H1 (cell line): ENCODE measurements around the gene EN1. TPM values are rescaled to one million over a fixed set of nuclear protein-coding genes. Genes with fewer than 3 reads are reported as not detected.

Experiments used
- CTCF ChIA-PET: fragments of 300-600 bp; sonication (Branson Sonifier 250); formaldehyde crosslinking; loops from one replicate; lab custom pipeline; 2021; ENCODE audit not compliant: partially characterized antibody; lab: Charles Lee
- POLR2A ChIA-PET: fragments of 300-600 bp; sonication (Branson Sonifier 250); formaldehyde crosslinking; loops from one replicate; lab custom pipeline; 2021; ENCODE audit warnings: inconsistent platforms; ENCODE audit not compliant: partially characterized antibody; lab: Charles Lee
- DNase-seq, 2 experiments: peaks; one replicate each; pipeline versions ENCODE4 v3.0.0 to v3.0.0-alpha.2; 2010 to 2022; ENCODE audit warnings: low spot score in 2 of 2, low read depth in 1 of 2, mixed read lengths in 1 of 2
- FAIRE-seq: peaks from 2 replicates; lab custom pipeline; 2011; peaks lifted over from hg19 to GRCh38; lab: Jason Lieb, UNC
- H2AFZ ChIP-seq: 2 replicates; pipeline ENCODE4 v1.8.1; 2012; ENCODE audit warnings: low read length, inconsistent platforms
- H2AK5ac ChIP-seq: 2 replicates; pipeline ENCODE4 v1.6.1; 2013; ENCODE audit warnings: low read depth, low read length
- H2BK120ac ChIP-seq: replicated peaks from 2 replicates; pipeline ENCODE3; 2013; ENCODE audit warnings: low read depth, low read length, inconsistent platforms
- H2BK12ac ChIP-seq: 2 replicates; pipeline ENCODE4 v1.6.1; 2013; ENCODE audit warnings: low read depth, low read length
- H2BK15ac ChIP-seq: 2 replicates; pipeline ENCODE4 v1.6.1; 2013; ENCODE audit warnings: low read length
- H2BK20ac ChIP-seq: 2 replicates; pipeline ENCODE4 v1.6.1; 2013; ENCODE audit warnings: low read length
- H2BK5ac ChIP-seq: 2 replicates; pipeline ENCODE4 v1.6.1; 2013; ENCODE audit warnings: low read depth, low read length
- H3K14ac ChIP-seq: 2 replicates; pipeline ENCODE4 v1.6.1; 2013; ENCODE audit warnings: inconsistent platforms; ENCODE audit not compliant: insufficient read length
- H3K18ac ChIP-seq: 2 replicates; pipeline ENCODE4 v1.6.1; 2013; ENCODE audit warnings: low read length; ENCODE audit errors: extremely low read depth
- H3K23ac ChIP-seq: 2 replicates; pipeline ENCODE4 v1.6.1; 2013; ENCODE audit warnings: inconsistent platforms; ENCODE audit not compliant: insufficient read length
- H3K23me2 ChIP-seq: 2 replicates; pipeline ENCODE4 v1.6.1; 2013; ENCODE audit warnings: low read depth, low read length
- H3K27ac ChIP-seq: 2 replicates; pipeline ENCODE4 v1.6.1; 2011; ENCODE audit warnings: low read depth, low read length, inconsistent platforms
- H3K27me3 ChIP-seq, 4 experiments: replicated peaks in 1 of 4; 1 replicate in 1 of 4; 2 replicates in 3 of 4; pipeline versions ENCODE4 v1.6.1 to v1.8.1; 2011 to 2013; ENCODE audit warnings: low read length in 3 of 4, mild to moderate bottlenecking in 3 of 4, inconsistent platforms in 2 of 4, mixed read lengths in 2 of 4, moderate library complexity in 1 of 4; ENCODE audit not compliant: control insufficient read depth in 3 of 4, insufficient read depth in 3 of 4; ENCODE audit errors: extremely low read depth in 1 of 4
- H3K36me3 ChIP-seq, 4 experiments: 2 replicates each; pipeline versions ENCODE4 v1.6.1 to v1.8.1; 2011 to 2013; ENCODE audit warnings: mild to moderate bottlenecking in 4 of 4, low read length in 3 of 4, moderate library complexity in 2 of 4, control low read depth in 1 of 4, inconsistent platforms in 1 of 4; ENCODE audit not compliant: insufficient read depth in 4 of 4, control insufficient read depth in 2 of 4
- H3K4ac ChIP-seq: replicated peaks from 2 replicates; pipeline ENCODE3; 2013; ENCODE audit warnings: low read length, low read depth, mixed read lengths, inconsistent platforms; ENCODE audit not compliant: insufficient read length
- H3K4me1 ChIP-seq, 4 experiments: replicated peaks in 1 of 4; 1 replicate in 1 of 4; 2 replicates in 3 of 4; pipeline versions ENCODE4 v1.6.1 to v1.8.1; 2011 to 2013; ENCODE audit warnings: low read length in 3 of 4, inconsistent platforms in 2 of 4, mixed read lengths in 1 of 4; ENCODE audit not compliant: insufficient read depth in 4 of 4, control insufficient read depth in 3 of 4
- H3K4me2 ChIP-seq, 2 experiments: 2 replicates each; pipeline versions ENCODE4 v1.6.1 to v1.8.1; 2011 to 2013; ENCODE audit warnings: low read depth in 2 of 2, low read length in 2 of 2, control low read depth in 1 of 2, inconsistent platforms in 1 of 2, mild to moderate bottlenecking in 1 of 2; ENCODE audit not compliant: insufficient read depth in 1 of 2
- H3K4me3 ChIP-seq, 4 experiments: fragments of 200-600, 300-600 bp in 1 of 4; sonication (generic), shearing (Covaris generic), sonication (Bioruptor Twin) in 1 of 4; 2 replicates each; pipeline versions ENCODE4 v1.5.1 to v1.8.1; 2011 to 2016; ENCODE audit warnings: low read length in 4 of 4, low read depth in 3 of 4, control low read depth in 2 of 4, inconsistent platforms in 2 of 4, mild to moderate bottlenecking in 2 of 4, mixed read lengths in 1 of 4, moderate library complexity in 1 of 4; ENCODE audit not compliant: insufficient read depth in 2 of 4; ENCODE audit errors: extremely low read depth in 1 of 4
- H3K56ac ChIP-seq: replicated peaks from 2 replicates; pipeline ENCODE3; 2013; ENCODE audit warnings: low read depth, mild to moderate bottlenecking, mixed read lengths, low read length, inconsistent platforms; ENCODE audit not compliant: insufficient read length
- H3K79me1 ChIP-seq: 2 replicates; pipeline ENCODE4 v1.6.1; 2013; ENCODE audit warnings: low read depth, low read length, control low read depth
- H3K79me2 ChIP-seq, 2 experiments: 2 replicates each; pipeline versions ENCODE4 v1.6.1 to v1.8.1; 2012 to 2013; ENCODE audit warnings: low read length in 2 of 2, mild to moderate bottlenecking in 2 of 2, inconsistent platforms in 1 of 2; ENCODE audit not compliant: insufficient read depth in 2 of 2, control insufficient read depth in 1 of 2
- H3K9ac ChIP-seq, 4 experiments: replicated peaks in 1 of 4; 1 replicate in 1 of 4; 2 replicates in 3 of 4; pipeline versions ENCODE4 v1.6.1 to v1.8.1; 2011 to 2013; ENCODE audit warnings: low read depth in 3 of 4, low read length in 3 of 4, control low read depth in 2 of 4, mild to moderate bottlenecking in 2 of 4, moderate library complexity in 2 of 4, inconsistent platforms in 1 of 4; ENCODE audit errors: extremely low read depth in 1 of 4
- H3K9me3 ChIP-seq, 2 experiments: 2 replicates each; pipeline versions ENCODE4 v1.6.1 to v1.8.1; 2012 to 2013; ENCODE audit warnings: mild to moderate bottlenecking in 2 of 2, moderate library complexity in 2 of 2, control low read depth in 1 of 2, inconsistent platforms in 1 of 2, low read depth in 1 of 2, low read length in 1 of 2, mixed read lengths in 1 of 2; ENCODE audit not compliant: insufficient read depth in 2 of 2
- H4K20me1 ChIP-seq, 2 experiments: replicated peaks in 1 of 2; 2 replicates each; pipeline versions ENCODE3 to v1.8.1; 2011 to 2013; ENCODE audit warnings: inconsistent platforms in 2 of 2, low read length in 2 of 2, mild to moderate bottlenecking in 1 of 2; ENCODE audit not compliant: insufficient read depth in 2 of 2, control insufficient read depth in 1 of 2
- H4K5ac ChIP-seq: 2 replicates; pipeline ENCODE4 v1.6.1; 2013; ENCODE audit warnings: low read length, low read depth, mixed read lengths, inconsistent platforms; ENCODE audit not compliant: insufficient read length
- H4K8ac ChIP-seq: 2 replicates; pipeline ENCODE4 v1.8.0; 2013; ENCODE audit warnings: mild to moderate bottlenecking, moderate library complexity, low read length, inconsistent platforms; ENCODE audit not compliant: insufficient read depth; ENCODE audit errors: extremely low read depth
- H4K91ac ChIP-seq: replicated peaks from 2 replicates; pipeline ENCODE3; 2013; ENCODE audit warnings: low read length, mixed read lengths, inconsistent platforms; ENCODE audit not compliant: insufficient read length
- MAX ChIP-seq: IDR thresholded peaks from 2 replicates; pipeline ENCODE4 v1.6.1; 2012; ENCODE audit warnings: inconsistent platforms
- TAF1 ChIP-seq: IDR thresholded peaks from 2 replicates; pipeline ENCODE4 v1.6.1; 2011; ENCODE audit warnings: mild to moderate bottlenecking, low read depth, low read length
- WGBS, 2 experiments: shearing (Covaris generic) in 1 of 2; methylation state at CpG; one replicate each; pipeline versions ENCODE4 v1.1.6 to v1.1.7; 2013 to 2015; ENCODE audit warnings: low lambda C conversion rate in 2 of 2, mixed read lengths in 2 of 2, inconsistent platforms in 1 of 2, low coverage in 1 of 2, missing lambda C conversion rate in 1 of 2; ENCODE audit not compliant: insufficient replicate concordance in 2 of 2, insufficient coverage in 1 of 2, insufficient read length in 1 of 2; ENCODE audit errors: extremely low coverage in 1 of 2, missing lambda C conversion rate in 1 of 2; 5-methylcytosine and 5-hydroxymethylcytosine counted together
- polyA plus RNA-seq, 7 experiments: library from polyadenylated mRNA; depleted of rRNA in 3 of 7; stranded (reverse) in 5 of 7; unstranded in 2 of 7; fragments of >200 nt in 5 of 7; fragments of 200-250 nt in 2 of 7; gene quantifications; 1 replicate in 5 of 7; 2 replicates in 1 of 7; 4 replicates in 1 of 7; pipeline versions ENCODE4 v1.2.1 to v1.2.3, GENCODE V29; 2011 to 2013; ENCODE audit warnings: missing spikeins in 2 of 7, mixed read lengths in 2 of 7
- total RNA-seq: library from RNA; stranded (reverse); fragmentation: NEBNext Ultra II Directional; extraction: Animal tissue kit (Norgen Biotek cat#: 25700); gene quantifications from 2 replicates; pipeline ENCODE4 v1.2.1, GENCODE V29; 2021

Gene EN1
- total and polyA plus RNA-seq, 2 of the 8 experiments (the other 6 are each of a cell fraction or from before 2014, with no cell fraction given) = not detected

- H2BK12ac ChIP-seq = peak overlapping the region; percentile 89
- H3K27ac ChIP-seq = no peak overlapping the region
- H2BK5ac ChIP-seq = peak overlapping the region; percentile 77; the same call in 1 of the 2 replicates
- H3K23ac ChIP-seq = no peak overlapping the region
- H3K79me1 ChIP-seq = no peaks in the 10 kb centered on the region
- H3K4me2 ChIP-seq = peak overlapping the region; percentile 66 to 87
- H3K23me2 ChIP-seq = 0 out of 2 replicates have a peak, but pooled peaks cover 2% of the 10 kb centered on the region
- H2BK20ac ChIP-seq = peak overlapping the region; percentile 88; the same call in 1 of the 2 replicates
- no peaks in the 10 kb centered on the region for H4K20me1 ChIP-seq
- no peak overlapping the region for H3K4ac ChIP-seq
- ChIA-PET POLR2A (interaction anchor here (0.5 to 1.4 kb wide), 7 partner anchors 8 to 1394 kb away, joined by 3 to 4 read pairs (median 3); partner anchors contain the start of gene EN1), CTCF (interaction anchor here (0.7 to 2.4 kb wide), 8 partner anchors 8 to 55 kb away, joined by 3 to 7 read pairs (median 3); no protein-coding TSS in a partner anchor)
- peak overlapping the region; percentile 75 for H4K91ac ChIP-seq
- H3K36me3 ChIP-seq = no peaks in the 10 kb centered on the region
- H3K56ac ChIP-seq = no peak overlapping the region
- no peak for FAIRE-seq
- DNase-seq = peak in 1 of 2 experiments; percentile 60
- no peak overlapping the region for H3K9ac ChIP-seq
- 23% methylated on average over 23 of the region's 23 CpGs; no CpG with 5 or more reads in 1 of the 2 experiments for WGBS, 2 experiments
- peak overlapping the region; percentile 7 for H2BK120ac ChIP-seq
- peak overlapping the region; percentile 95; the same call in 1 of the 2 replicates for H3K18ac ChIP-seq
- peaks cover 9 to 26% (median 23%) of the 10 kb centered on the region in 4 experiments for H3K4me1 ChIP-seq
- peaks cover 0 to 6% (median 0%) of the 10 kb centered on the region in 4 experiments; a peak in 2 of 7 replicates for H3K27me3 ChIP-seq
- peak overlapping the region; percentile 52; the same call in 1 of the 2 replicates for H4K8ac ChIP-seq
- H2BK15ac ChIP-seq = no peak overlapping the region; the same call in 1 of the 2 replicates
- H3K14ac ChIP-seq = no peak overlapping the region
- H3K4me3 ChIP-seq = peak overlapping the region in 3 of 4 experiments; percentile 10 to 54 (median 14); a peak in 4 of 8 replicates
- H3K79me2 ChIP-seq = no peaks in the 10 kb centered on the region
- H3K9me3 ChIP-seq = no peaks in the 10 kb centered on the region
- no peak overlapping the region; the same call in 1 of the 2 replicates for H2AK5ac ChIP-seq
- H4K5ac ChIP-seq = no peak overlapping the region
- peak overlapping the region; percentile 42; the same call in 1 of the 2 replicates for H2AFZ ChIP-seq
- 0 out of 2 replicates have a peak, but pooled peaks have one; percentile 25 for TF ChIP-seq MAX
- peak; percentile 23; the same call in 1 of the 2 replicates for TF ChIP-seq TAF1
Measured at GRCh38 chr2:118806797-118807667, 40.4 kb downstream of the EN1 start.
